Upper lobe of left lung (tissue), 6 donors: ENCODE measurements around the gene RASGRF1. TPM values are rescaled to one million over a fixed set of nuclear protein-coding genes. Genes with fewer than 3 reads are reported as not detected.
"Not testable (repeated sequence)": the region's sequence is repeated elsewhere in the genome, so short reads cannot be mapped to it uniquely, and the experiment has no call there.

Experiments used
- ATAC-seq, 2 donors: fragments of 200-7000 bp; cut with Tn5 transposase; one replicate each; pipeline ENCODE4 v1.9.1; 2022; ENCODE audit warnings: mild to moderate bottlenecking in 2 of 2, moderate library complexity in 2 of 2; ENCODE audit not compliant: low FRiP score in 2 of 2
- DNase-seq, 2 donors: peaks; one replicate each; pipeline ENCODE4 v3.0.0-alpha.2; 2019 to 2020
- H3K27ac ChIP-seq, 4 donors: fragments of 200-600 bp; sonication (generic); one replicate each; pipeline ENCODE4 v1.5.1; 2016 to 2019
- H3K27me3 ChIP-seq, 4 donors: fragments of 200-600 bp; sonication (generic); one replicate each; pipeline ENCODE4 v1.5.1; 2017 to 2019
- H3K36me3 ChIP-seq, 4 donors: fragments of 200-600 bp; sonication (generic); one replicate each; pipeline ENCODE4 v1.5.1; 2016 to 2019
- H3K4me1 ChIP-seq, 4 donors: fragments of 200-600 bp; sonication (generic); one replicate each; pipeline ENCODE4 v1.5.1; 2018 to 2019
- H3K4me3 ChIP-seq, 4 donors: fragments of 200-600 bp; sonication (generic); one replicate each; pipeline ENCODE4 v1.5.1; 2017 to 2019; ENCODE audit warnings: mild to moderate bottlenecking in 2 of 4, moderate library complexity in 1 of 4
- H3K9me3 ChIP-seq, 4 donors: fragments of 200-600 bp; sonication (generic); one replicate each; pipeline ENCODE4 v1.5.1; 2018 to 2019
- CTCF ChIP-seq, 6 experiments: fragments of 450-650 bp in 4 of 6; fragments of 200-600 bp in 2 of 6; sonication (generic) in 2 of 6; IDR thresholded peaks; one replicate each; pipeline ENCODE4 v1.5.1; 2016 to 2019; ENCODE audit warnings: antibody characterized with exemption in 6 of 6
- EP300 ChIP-seq, 4 donors: sonication (generic); formaldehyde crosslinking; IDR thresholded peaks; one replicate each; pipeline ENCODE4 v1.5.1; 2017; ENCODE audit warnings: antibody characterized with exemption in 4 of 4, control low read depth in 2 of 4
- POLR2A ChIP-seq, 4 donors: fragments of 450-650 bp; IDR thresholded peaks; one replicate each; pipeline ENCODE4 v1.5.1; 2016 to 2017; ENCODE audit warnings: antibody characterized with exemption in 4 of 4, mild to moderate bottlenecking in 2 of 4
- POLR2AphosphoS5 ChIP-seq, 2 donors: sonication (generic); formaldehyde crosslinking; IDR thresholded peaks; one replicate each; pipeline ENCODE4 v1.5.1; 2017; ENCODE audit warnings: antibody characterized with exemption in 2 of 2
- WGBS, 2 donors: methylation state at CpG; one replicate each; pipeline ENCODE4 v1.1.5; 2017 to 2018; 5-methylcytosine and 5-hydroxymethylcytosine counted together
- total RNA-seq, 6 donors: library from RNA; depleted of rRNA in 4 of 6; stranded (reverse); fragments of >200 nt in 4 of 6; gene quantifications; one replicate each; pipeline versions ENCODE4 v1.1.0 to v1.2.1, GENCODE V29; 2016 to 2021
- donor health status: DM: no; HTN: no; CAD: no; lungs with moderate emphysema.
- donor health status: DM: no; HTN: yes; CAD: no; lungs with severe emphysema.

The RASGRF1 gene
- total RNA-seq, 6 donors from 2014 or later, result 27.2 to 64.6 (median 54.7) TPM

- Histone ChIP-seq H3K4me3 (no peak overlapping the region), H3K4me1 (no peaks in the 10 kb centered on the region), H3K27ac (no peak overlapping the region), H3K9me3 (no peaks in the 10 kb centered on the region), H3K36me3 (no peaks in the 10 kb centered on the region), H3K27me3 (no peaks in the 10 kb centered on the region)
- 69 to 73% methylated on average over 7 of the region's 7 CpGs for WGBS, 2 donors
- TF ChIP-seq CTCF (IDR thresholded peaks at IDR 0.05) (no peak), POLR2A (IDR thresholded peaks at IDR 0.05) (no peak), EP300 (IDR thresholded peaks at IDR 0.05) (no peak), POLR2AphosphoS5 (IDR thresholded peaks at IDR 0.05) (no peak)
- DNase-seq, result no peak
- peak in 1 of 2 donors; percentile 29 for ATAC-seq
Measured at GRCh38 chr15:79115986-79116665, 25.5 kb upstream of the RASGRF1 start.

- ATAC-seq (no peak), DNase-seq (no peak)
- Histone ChIP-seq H3K36me3 (no peaks in the 10 kb centered on the region), H3K27ac (no peak overlapping the region), H3K4me1 (no peaks in the 10 kb centered on the region), H3K27me3 (no peaks in the 10 kb centered on the region), H3K4me3 (no peak overlapping the region), H3K9me3 (no peaks in the 10 kb centered on the region)
- TF ChIP-seq EP300 (IDR thresholded peaks at IDR 0.05) (no peak), POLR2AphosphoS5 (IDR thresholded peaks at IDR 0.05) (no peak), POLR2A (IDR thresholded peaks at IDR 0.05) (no peak), CTCF (IDR thresholded peaks at IDR 0.05) (no peak)
- 69 to 91% methylated on average over 2 of the region's 2 CpGs for WGBS, 2 donors
Measured at GRCh38 chr15:79113831-79114230, 23.3 kb upstream of the RASGRF1 start.

- not testable (repeated sequence) for H3K4me3 ChIP-seq, H3K36me3 ChIP-seq, DNase-seq, H3K27me3 ChIP-seq, ATAC-seq, H3K27ac ChIP-seq, H3K4me1 ChIP-seq, H3K9me3 ChIP-seq
Measured at GRCh38 chr15:79111404-79111803, 20.8 kb upstream of the RASGRF1 start.

- DNase-seq, result no peak
- Histone ChIP-seq H3K4me3 (no peak overlapping the region), H3K36me3 (no peaks in the 10 kb centered on the region), H3K4me1 (no peaks in the 10 kb centered on the region), H3K27me3 (no peaks in the 10 kb centered on the region), H3K27ac (no peak overlapping the region), H3K9me3 (no peaks in the 10 kb centered on the region)
- no peak for TF ChIP-seq EP300 (IDR thresholded peaks at IDR 0.05)
- WGBS, 2 donors, result 73 to 94% methylated on average over 3 to 4 of the region's 4 CpGs
- no peak for ATAC-seq
Measured at GRCh38 chr15:79105141-79105540, 14.6 kb upstream of the RASGRF1 start.

- TF ChIP-seq CTCF (IDR thresholded peaks at IDR 0.05), result no peak
- no peak for TF ChIP-seq EP300 (IDR thresholded peaks at IDR 0.05)
- TF ChIP-seq POLR2AphosphoS5 (IDR thresholded peaks at IDR 0.05), result no peak
- no peak for TF ChIP-seq POLR2A (IDR thresholded peaks at IDR 0.05)
- peak in 1 of 2 donors; percentile 15 for DNase-seq
- no peak overlapping the region for H3K27ac ChIP-seq
- ATAC-seq, result no peak
- 80 to 83% methylated on average over 6 of the region's 6 CpGs for WGBS, 2 donors
- H3K27me3 ChIP-seq, result no peaks in the 10 kb centered on the region
- H3K4me1 ChIP-seq, result no peaks in the 10 kb centered on the region
- H3K4me3 ChIP-seq, result no peak overlapping the region
- no peaks in the 10 kb centered on the region for H3K36me3 ChIP-seq
- no peaks in the 10 kb centered on the region for H3K9me3 ChIP-seq
Measured at GRCh38 chr15:79102595-79102994, 12.0 kb upstream of the RASGRF1 start.

GRCh38 chr15:79101866-79102581 lies 11.4 kb upstream of the RASGRF1 start:
- no peak for ATAC-seq
- Histone ChIP-seq H3K27me3 (no peaks in the 10 kb centered on the region), H3K9me3 (no peaks in the 10 kb centered on the region), H3K4me1 (no peaks in the 10 kb centered on the region), H3K36me3 (no peaks in the 10 kb centered on the region), H3K4me3 (no peak overlapping the region), H3K27ac (no peak overlapping the region)
- WGBS, 2 donors, result 76 to 78% methylated on average over 12 of the region's 12 CpGs
- DNase-seq, result peak in 1 of 2 donors; percentile 7
- no peak for TF ChIP-seq POLR2A (IDR thresholded peaks at IDR 0.05)
- no peak for TF ChIP-seq EP300 (IDR thresholded peaks at IDR 0.05)
- no peak for TF ChIP-seq POLR2AphosphoS5 (IDR thresholded peaks at IDR 0.05)
- no peak for TF ChIP-seq CTCF (IDR thresholded peaks at IDR 0.05)
